Mucosa of stomach (tissue), 1 donor: ENCODE measurements around the gene TUBD1.
"Not testable (repeated sequence)": the region's sequence is repeated elsewhere in the genome, so short reads cannot be mapped to it uniquely, and the experiment has no call there.

Source experiments
- H3K27me3 ChIP-seq: one replicate; pipeline ENCODE4 v1.7.0; 2013; ENCODE audit warnings: mild to moderate bottlenecking, low read length; ENCODE audit not compliant: control insufficient read depth, insufficient read depth
- H3K36me3 ChIP-seq: one replicate; pipeline ENCODE4 v1.7.0; 2013; ENCODE audit warnings: low read length; ENCODE audit not compliant: control insufficient read depth, insufficient read depth
- H3K4me1 ChIP-seq: one replicate; pipeline ENCODE4 v1.7.0; 2013; ENCODE audit warnings: mild to moderate bottlenecking, low read length; ENCODE audit not compliant: control insufficient read depth, insufficient read depth
- H3K4me3 ChIP-seq: one replicate; pipeline ENCODE4 v1.7.0; 2013; ENCODE audit warnings: low read length
- H3K9ac ChIP-seq: one replicate; pipeline ENCODE4 v1.7.0; 2013; ENCODE audit warnings: mild to moderate bottlenecking, low read length, moderate library complexity
- H3K9me3 ChIP-seq: one replicate; pipeline ENCODE4 v1.7.0; 2013; ENCODE audit warnings: mild to moderate bottlenecking, low read length, moderate library complexity; ENCODE audit not compliant: control insufficient read depth
- donor health status: Pancreatic carcinoma.

TUBD1 gene

GRCh38 chr17:59840329-59841090 is 52.2 kb downstream of the TUBD1 start:
- Histone ChIP-seq H3K27me3 (no peaks in the 10 kb centered on the region), H3K9me3 (no peaks in the 10 kb centered on the region), H3K4me3 (peak overlapping the region; percentile 97), H3K9ac (peak overlapping the region; percentile 99), H3K4me1 (peaks cover 23% of the 10 kb centered on the region), H3K36me3 (peaks cover 29% of the 10 kb centered on the region)

DNA sequence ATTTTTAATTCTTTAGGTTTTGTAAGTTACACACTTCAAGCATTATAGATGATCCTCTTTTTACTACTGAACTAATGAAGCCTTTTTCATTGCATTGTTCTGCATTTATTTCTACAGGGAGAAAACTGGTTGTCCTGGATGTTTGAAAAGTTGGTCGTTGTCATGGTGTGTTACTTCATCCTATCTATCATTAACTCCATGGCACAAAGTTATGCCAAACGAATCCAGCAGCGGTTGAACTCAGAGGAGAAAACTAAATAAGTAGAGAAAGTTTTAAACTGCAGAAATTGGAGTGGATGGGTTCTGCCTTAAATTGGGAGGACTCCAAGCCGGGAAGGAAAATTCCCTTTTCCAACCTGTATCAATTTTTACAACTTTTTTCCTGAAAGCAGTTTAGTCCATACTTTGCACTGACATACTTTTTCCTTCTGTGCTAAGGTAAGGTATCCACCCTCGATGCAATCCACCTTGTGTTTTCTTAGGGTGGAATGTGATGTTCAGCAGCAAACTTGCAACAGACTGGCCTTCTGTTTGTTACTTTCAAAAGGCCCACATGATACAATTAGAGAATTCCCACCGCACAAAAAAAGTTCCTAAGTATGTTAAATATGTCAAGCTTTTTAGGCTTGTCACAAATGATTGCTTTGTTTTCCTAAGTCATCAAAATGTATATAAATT is 53.0 kb downstream of the TUBD1 start:
- no peaks in the 10 kb centered on the region for H3K27me3 ChIP-seq
- peak overlapping the region; percentile 99 for H3K9ac ChIP-seq
- peak overlapping the region; percentile 97 for H3K4me3 ChIP-seq
- H3K36me3 ChIP-seq: peaks cover 29% of the 10 kb centered on the region
- H3K9me3 ChIP-seq: no peaks in the 10 kb centered on the region
- H3K4me1 ChIP-seq: peaks cover 16% of the 10 kb centered on the region

DNA sequence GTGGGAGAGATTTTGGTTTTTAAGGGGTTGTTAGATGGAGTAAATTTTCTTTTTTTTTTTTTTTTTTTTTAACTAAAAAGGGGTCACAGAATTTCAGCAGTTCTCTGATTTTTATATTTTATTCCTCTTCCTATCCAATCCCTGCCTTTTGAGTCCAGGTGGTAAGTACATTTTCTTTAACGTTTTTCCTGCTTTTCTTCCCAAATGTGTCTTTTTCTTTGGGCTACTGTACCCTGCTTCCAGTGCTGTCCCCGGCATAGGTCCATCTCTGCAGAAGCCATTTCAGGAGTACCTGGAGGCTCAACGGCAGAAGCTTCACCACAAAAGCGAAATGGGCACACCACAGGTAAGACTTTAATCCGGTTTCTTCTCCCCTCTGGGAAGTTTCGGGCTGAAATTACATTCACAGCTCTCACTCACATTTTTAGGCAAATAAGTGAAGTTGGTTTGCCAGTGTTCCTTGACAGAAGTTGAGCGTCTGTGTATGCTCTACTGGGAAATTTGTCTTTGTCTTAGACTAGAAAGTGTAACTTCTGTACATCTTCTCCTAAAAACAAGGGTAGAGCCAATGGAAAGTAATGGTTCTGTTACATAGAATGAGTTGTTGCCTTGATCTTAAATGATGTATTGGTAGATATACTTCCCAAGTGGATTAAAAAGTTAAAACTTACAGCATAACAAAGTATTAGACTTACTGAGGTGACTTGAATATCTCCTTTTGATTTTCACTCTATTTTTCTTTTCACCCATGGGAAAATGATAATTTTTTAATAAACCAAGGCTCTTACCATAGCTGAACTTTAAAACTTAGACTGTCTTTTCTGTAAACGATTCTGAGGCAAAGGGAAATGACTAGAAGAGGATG is 54.5 kb downstream of the TUBD1 start:
- peak overlapping the region; percentile 97 for H3K4me3 ChIP-seq
- H3K4me1 ChIP-seq: peaks cover 10% of the 10 kb centered on the region
- peak overlapping the region; percentile 99 for H3K9ac ChIP-seq
- no peaks in the 10 kb centered on the region for H3K27me3 ChIP-seq
- H3K9me3 ChIP-seq: no peaks in the 10 kb centered on the region
- H3K36me3 ChIP-seq: peaks cover 29% of the 10 kb centered on the region

DNA sequence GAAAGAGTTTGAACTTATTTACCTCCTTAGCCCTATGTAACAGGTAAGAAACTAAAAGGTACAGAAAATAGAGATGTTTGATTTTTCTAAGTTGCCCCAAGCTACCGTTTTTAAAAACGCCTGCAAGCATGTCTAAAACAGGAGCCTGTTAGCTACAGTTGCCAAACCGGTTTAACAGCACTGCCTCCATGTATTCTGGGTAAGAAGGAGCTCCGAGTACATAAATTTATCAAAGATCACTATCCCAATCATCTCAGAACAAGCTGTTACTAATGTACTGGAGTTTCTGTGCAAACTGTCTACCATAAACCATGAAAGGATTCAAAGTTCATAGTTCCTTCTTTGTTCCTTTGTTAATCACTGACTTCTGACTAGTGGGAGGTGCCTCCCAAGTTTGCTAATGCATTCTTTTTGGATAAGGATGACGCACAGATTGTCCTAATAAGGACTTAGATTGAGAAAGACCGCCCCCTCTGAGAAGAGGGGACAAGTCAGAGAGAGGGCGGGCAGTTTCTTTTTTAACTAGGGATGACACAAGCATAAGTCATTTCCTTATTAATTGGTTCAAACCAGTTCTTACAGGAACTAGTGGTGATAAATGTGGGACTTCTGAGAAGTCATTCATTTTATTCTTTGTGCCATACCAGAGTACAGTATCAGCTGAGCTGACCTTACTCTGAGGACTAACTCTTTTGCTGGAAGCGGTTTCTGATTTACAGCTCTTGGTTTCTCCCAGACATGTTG is 55.3 kb downstream of the TUBD1 start:
- peak overlapping the region; percentile 99 for H3K9ac ChIP-seq
- peaks cover 10% of the 10 kb centered on the region for H3K4me1 ChIP-seq
- H3K9me3 ChIP-seq: no peaks in the 10 kb centered on the region
- H3K36me3 ChIP-seq: peaks cover 29% of the 10 kb centered on the region
- no peaks in the 10 kb centered on the region for H3K27me3 ChIP-seq
- H3K4me3 ChIP-seq: peak overlapping the region; percentile 97

- Histone ChIP-seq H3K9me3 (no peaks in the 10 kb centered on the region), H3K36me3 (no peaks in the 10 kb centered on the region), H3K27me3 (no peaks in the 10 kb centered on the region), H3K4me3 (no peak overlapping the region), H3K9ac (no peak overlapping the region), H3K4me1 (peaks cover 40% of the 10 kb centered on the region)
Observed at GRCh38 chr17:59832883-59833379, 59.8 kb downstream of the TUBD1 start.

- no peak overlapping the region for H3K4me3 ChIP-seq
- H3K27me3 ChIP-seq: no peaks in the 10 kb centered on the region
- peaks cover 49% of the 10 kb centered on the region for H3K4me1 ChIP-seq
- no peaks in the 10 kb centered on the region for H3K36me3 ChIP-seq
- H3K9me3 ChIP-seq: no peaks in the 10 kb centered on the region
- H3K9ac ChIP-seq: peak overlapping the region; percentile 40
Observed at GRCh38 chr17:59830846-59831486, 61.8 kb downstream of the TUBD1 start.

GRCh38 chr17:59830007-59830630 is 62.6 kb downstream of the TUBD1 start:
- H3K4me1 ChIP-seq: peaks cover 56% of the 10 kb centered on the region

GRCh38 chr17:59829217-59830006 is 63.3 kb downstream of the TUBD1 start:
- no peaks in the 10 kb centered on the region for H3K36me3 ChIP-seq
- peak overlapping the region; percentile 3 for H3K4me3 ChIP-seq
- H3K9me3 ChIP-seq: no peaks in the 10 kb centered on the region
- H3K27me3 ChIP-seq: no peaks in the 10 kb centered on the region
- H3K4me1 ChIP-seq: peaks cover 56% of the 10 kb centered on the region
- peak overlapping the region; percentile 56 for H3K9ac ChIP-seq

More at GRCh38 chr17:59830007-59830630, 62.6 kb downstream of the TUBD1 start:
- no peak overlapping the region for H3K4me3 ChIP-seq
- H3K9me3 ChIP-seq: no peaks in the 10 kb centered on the region
- H3K9ac ChIP-seq: peak overlapping the region; percentile 56
- no peaks in the 10 kb centered on the region for H3K36me3 ChIP-seq
- no peaks in the 10 kb centered on the region for H3K27me3 ChIP-seq

- not testable (repeated sequence) for H3K27me3 ChIP-seq, H3K9me3 ChIP-seq, H3K36me3 ChIP-seq
- peak overlapping the region; percentile 56 for H3K9ac ChIP-seq
- peak overlapping the region; percentile 3 for H3K4me3 ChIP-seq
- H3K4me1 ChIP-seq: peaks cover 56% of the 10 kb centered on the region
Observed at GRCh38 chr17:59828819-59829216, 63.9 kb downstream of the TUBD1 start.

- Histone ChIP-seq H3K4me3 (no peak overlapping the region), H3K36me3 (no peaks in the 10 kb centered on the region), H3K9me3 (no peaks in the 10 kb centered on the region), H3K9ac (peak overlapping the region; percentile 56), H3K4me1 (peaks cover 56% of the 10 kb centered on the region), H3K27me3 (no peaks in the 10 kb centered on the region)
Observed at GRCh38 chr17:59828478-59828760, 64.3 kb downstream of the TUBD1 start.
